NB4 (cell line): ENCODE data around the gene TMC8.
"Not testable (repeated sequence)": the region's sequence is repeated elsewhere in the genome, so short reads cannot be mapped to it uniquely, and the experiment has no call there.

ENCODE experiments used
- DNase-seq: peaks from one replicate; pipeline ENCODE4 v3.0.0; 2010; ENCODE audit warnings: low read depth
- H3K4me3 ChIP-seq: one replicate; pipeline ENCODE4 v1.5.1; 2011; ENCODE audit warnings: mild to moderate bottlenecking, low read depth, low read length, moderate library complexity
- CTCF ChIP-seq: IDR thresholded peaks from one replicate; pipeline ENCODE4 v1.5.1; 2012; ENCODE audit warnings: low read depth, low read length
- MAX ChIP-seq: IDR thresholded peaks from 2 replicates; pipeline ENCODE4 v1.6.1; 2011; ENCODE audit warnings: low read depth, low read length
- MYC ChIP-seq: IDR thresholded peaks from 2 replicates; pipeline ENCODE4 v1.6.1; 2011; ENCODE audit warnings: low read depth, low read length
- POLR2A ChIP-seq: IDR thresholded peaks from 2 replicates; pipeline ENCODE4 v1.6.1; 2011; ENCODE audit warnings: mild to moderate bottlenecking; ENCODE audit not compliant: insufficient read length; ENCODE audit errors: extremely low read depth

TMC8 gene

GRCh38 chr17:78130437-78131101 is at the start of gene TMC8:
Gene TMC8 (plus strand): TSS chr17:78130771. CDS start chr17:78131589, 818 bp downstream.
- DNase-seq = peak; percentile 92
- no peak for TF ChIP-seq CTCF
- peak; percentile 49; the same call in 1 of the 2 replicates for TF ChIP-seq MAX
- peak; percentile 16; the same call in 1 of the 2 replicates for TF ChIP-seq MYC
- H3K4me3 ChIP-seq = no peak within 1 kb of the TSS

GRCh38 chr17:78081551-78081950 is 49.0 kb upstream of the TMC8 start:
- no peak for TF ChIP-seq MYC
- no peak for TF ChIP-seq POLR2A
- TF ChIP-seq MAX = no peak
- TF ChIP-seq CTCF = no peak
- no peak for DNase-seq
- H3K4me3 ChIP-seq = no peak overlapping the region

- H3K4me3 ChIP-seq = not testable (repeated sequence)
- DNase-seq = peak; percentile 18
Observed at GRCh38 chr17:78082355-78082872, 48.2 kb upstream of the TMC8 start.

- no peak overlapping the region for H3K4me3 ChIP-seq
- no peak for DNase-seq
- TF ChIP-seq MAX = no peak
- no peak for TF ChIP-seq MYC
- no peak for TF ChIP-seq POLR2A
- no peak for TF ChIP-seq CTCF
Observed at GRCh38 chr17:78082988-78083387, 47.6 kb upstream of the TMC8 start.

- no peak overlapping the region for H3K4me3 ChIP-seq
- TF ChIP-seq POLR2A = no peak
- no peak for TF ChIP-seq MYC
- no peak for TF ChIP-seq CTCF
- no peak for TF ChIP-seq MAX
- DNase-seq = no peak
Observed at GRCh38 chr17:78086740-78087139, 43.8 kb upstream of the TMC8 start.

- no peak for TF ChIP-seq MAX
- DNase-seq = no peak
- no peak overlapping the region for H3K4me3 ChIP-seq
Observed at GRCh38 chr17:78088529-78088928, 42.0 kb upstream of the TMC8 start.

GRCh38 chr17:78089576-78090281 is 40.8 kb upstream of the TMC8 start:
- no peak for TF ChIP-seq MAX
- no peak for TF ChIP-seq CTCF
- TF ChIP-seq MYC = no peak
- TF ChIP-seq POLR2A = no peak
- DNase-seq = no peak
- no peak overlapping the region for H3K4me3 ChIP-seq
